Pancreas (tissue), 10 donors: Measurements from ENCODE around the gene MCF2L2. TPM values are rescaled to one million over a fixed set of nuclear protein-coding genes. Genes with fewer than 3 reads are reported as not detected.

Experiments used
- ATAC-seq, 4 donors: fragments of 200-7000 bp; cut with Tn5 transposase; one replicate each; pipeline versions ENCODE4 v1.8.0 to v1.9.1; 2020; ENCODE audit warnings: mild to moderate bottlenecking in 4 of 4, moderate library complexity in 4 of 4
- DNase-seq, 6 donors: peaks; one replicate each; pipeline ENCODE4 v3.0.0-alpha.2; 2020
- FAIRE-seq: peaks from 2 replicates; lab custom pipeline; 2012; peaks lifted over from hg19 to GRCh38; lab: Jason Lieb, UNC
- H3K27ac ChIP-seq, 4 donors: fragments of 200-600 bp; sonication (generic); 1 replicate in 3 of 4; 2 replicates in 1 of 4; pipeline versions ENCODE4 v1.5.0 to v1.8.0; 2020
- H3K27me3 ChIP-seq, 4 donors: fragments of 200-600 bp; one replicate each; pipeline ENCODE4 v1.8.0; 2021
- H3K36me3 ChIP-seq, 3 donors: fragments of 200-600 bp; sonication (generic) in 1 of 3; one replicate each; pipeline versions ENCODE4 v1.5.0 to v1.8.0; 2020 to 2021
- H3K4me1 ChIP-seq, 3 donors: fragments of 200-600 bp; one replicate each; pipeline ENCODE4 v1.8.0; 2021
- H3K4me3 ChIP-seq, 4 donors: fragments of 200-600 bp; sonication (generic) in 2 of 4; one replicate each; pipeline versions ENCODE4 v1.5.0 to v1.8.0; 2020 to 2021
- H3K9me3 ChIP-seq, 4 donors: fragments of 200-600 bp; one replicate each; pipeline ENCODE4 v1.8.0; 2021
- CTCF ChIP-seq, 4 donors: fragments of 200-600 bp; sonication (generic) in 3 of 4; IDR thresholded peaks; one replicate each; pipeline versions ENCODE4 v1.5.0 to v1.8.0; 2021; ENCODE audit warnings: antibody characterized with exemption in 4 of 4
- WGBS, 2 donors: extraction: QIAGEN DNeasy Blood & Tissue Kit; methylation state at CpG; one replicate each; pipeline ENCODE4 v1.1.7; 2013; 5-methylcytosine and 5-hydroxymethylcytosine counted together
- intact Hi-C, 3 donors: fragments of 100-400 bp; cut with DNase I; formaldehyde crosslinking; loops; one replicate each; pipeline versions ENCODE4 v1.11.1 to v1.14.2; 2022
- polyA plus RNA-seq, 2 donors: library from polyadenylated mRNA; stranded (reverse); fragments of 200-250 nt; gene quantifications; one replicate each; pipeline ENCODE4 v1.2.3, GENCODE V29; 2013
- total RNA-seq, 6 donors: library from RNA; stranded (reverse); fragmentation: NEBNext Ultra II Directional in 4 of 6; extraction: Animal tissue kit (Norgen Biotek cat#: 25700) in 4 of 6; gene quantifications; one replicate each; pipeline versions ENCODE4 v1.2.1 to v1.2.4, GENCODE V29; 2021 to 2023
- donor health status: healthy with polysubstance abuse.
- donor health status: DM: no; HTN: no; CAD: no; lungs with moderate emphysema.
- donor health status: DM: no; HTN: no; CAD: no.
- donor health status: control.
- donor health status: control.
- donor health status: Bipolar disorder and iron deficiency.
- donor health status: DM: yes; HTN: yes; CAD: no.
- donor health status: DM: no; HTN: no; CAD: no.
- donor health status: DM: no; HTN: no; CAD: no.
- donor health status: DM: yes; HTN: yes; CAD: no.

MCF2L2 gene
- total and polyA plus RNA-seq, 8 donors: 0.54 to 2.0 (median 0.97) TPM

GRCh38 chr3:183319371-183319770 lies 109.0 kb downstream of the MCF2L2 start:
- no peaks in the 10 kb centered on the region for H3K9me3 ChIP-seq
- no peaks in the 10 kb centered on the region for H3K4me1 ChIP-seq
- DNase-seq (no peak), FAIRE-seq (no peak), ATAC-seq (no peak)
- H3K36me3 ChIP-seq: no peaks in the 10 kb centered on the region
- H3K4me3 ChIP-seq: no peak overlapping the region
- intact Hi-C loops: no loop called here
- H3K27me3 ChIP-seq: no peaks in the 10 kb centered on the region
- TF ChIP-seq CTCF (IDR thresholded peaks at IDR 0.05): no peak
- no peak overlapping the region for H3K27ac ChIP-seq

GRCh38 chr3:183318877-183319276 lies 109.5 kb downstream of the MCF2L2 start:
- TF ChIP-seq CTCF (IDR thresholded peaks at IDR 0.05): no peak
- ATAC-seq: no peak
- intact Hi-C loops: no loop called here
- DNase-seq: no peak
- no peak for FAIRE-seq
- 82 to 88% methylated on average over 5 of the region's 5 CpGs for WGBS, 2 donors
- H3K27ac ChIP-seq: no peak overlapping the region
- H3K36me3 ChIP-seq: no peaks in the 10 kb centered on the region
- H3K4me3 ChIP-seq: no peak overlapping the region
- no peaks in the 10 kb centered on the region for H3K4me1 ChIP-seq
- H3K27me3 ChIP-seq: no peaks in the 10 kb centered on the region
- no peaks in the 10 kb centered on the region for H3K9me3 ChIP-seq

GRCh38 chr3:183317886-183318865 lies 110.2 kb downstream of the MCF2L2 start:
- FAIRE-seq (no peak), ATAC-seq (no peak), DNase-seq (no peak)
- Histone ChIP-seq H3K4me3 (no peak overlapping the region), H3K9me3 (no peaks in the 10 kb centered on the region), H3K27me3 (no peaks in the 10 kb centered on the region), H3K36me3 (no peaks in the 10 kb centered on the region), H3K4me1 (no peaks in the 10 kb centered on the region), H3K27ac (no peak overlapping the region)
- 66 to 72% methylated on average over 10 of the region's 10 CpGs for WGBS, 2 donors
- TF ChIP-seq CTCF (IDR thresholded peaks at IDR 0.05): no peak
- intact Hi-C loops: no loop called here

- intact Hi-C loops: no loop called here
- H3K9me3 ChIP-seq: no peaks in the 10 kb centered on the region
- H3K27ac ChIP-seq: no peak overlapping the region
- H3K4me3 ChIP-seq: no peak overlapping the region
- FAIRE-seq: no peak
- H3K4me1 ChIP-seq: no peaks in the 10 kb centered on the region
- H3K36me3 ChIP-seq: no peaks in the 10 kb centered on the region
- no peak for DNase-seq
- no peak for ATAC-seq
- no peaks in the 10 kb centered on the region for H3K27me3 ChIP-seq
- no peak for TF ChIP-seq CTCF (IDR thresholded peaks at IDR 0.05)
- 72 to 75% methylated on average over 8 of the region's 8 CpGs for WGBS, 2 donors
Measured at GRCh38 chr3:183317271-183317670, 111.1 kb downstream of the MCF2L2 start.

- WGBS, 2 donors: 94 to 95% methylated on average over 8 of the region's 8 CpGs
- FAIRE-seq (no peak), DNase-seq (no peak), ATAC-seq (no peak)
- H3K27ac ChIP-seq: no peak overlapping the region
- H3K36me3 ChIP-seq: no peaks in the 10 kb centered on the region
- no peak for TF ChIP-seq CTCF (IDR thresholded peaks at IDR 0.05)
- H3K9me3 ChIP-seq: no peaks in the 10 kb centered on the region
- no peaks in the 10 kb centered on the region for H3K27me3 ChIP-seq
- no peaks in the 10 kb centered on the region for H3K4me1 ChIP-seq
- no peak overlapping the region for H3K4me3 ChIP-seq
- intact Hi-C loops: no loop called here
Measured at GRCh38 chr3:183315739-183316138, 112.7 kb downstream of the MCF2L2 start.
